ENCODE data around the gene SH2B2.
A peak's percentile ranks its signal among the peaks of the same experiment; 100 is the strongest.

The SH2B2 gene

DNA sequence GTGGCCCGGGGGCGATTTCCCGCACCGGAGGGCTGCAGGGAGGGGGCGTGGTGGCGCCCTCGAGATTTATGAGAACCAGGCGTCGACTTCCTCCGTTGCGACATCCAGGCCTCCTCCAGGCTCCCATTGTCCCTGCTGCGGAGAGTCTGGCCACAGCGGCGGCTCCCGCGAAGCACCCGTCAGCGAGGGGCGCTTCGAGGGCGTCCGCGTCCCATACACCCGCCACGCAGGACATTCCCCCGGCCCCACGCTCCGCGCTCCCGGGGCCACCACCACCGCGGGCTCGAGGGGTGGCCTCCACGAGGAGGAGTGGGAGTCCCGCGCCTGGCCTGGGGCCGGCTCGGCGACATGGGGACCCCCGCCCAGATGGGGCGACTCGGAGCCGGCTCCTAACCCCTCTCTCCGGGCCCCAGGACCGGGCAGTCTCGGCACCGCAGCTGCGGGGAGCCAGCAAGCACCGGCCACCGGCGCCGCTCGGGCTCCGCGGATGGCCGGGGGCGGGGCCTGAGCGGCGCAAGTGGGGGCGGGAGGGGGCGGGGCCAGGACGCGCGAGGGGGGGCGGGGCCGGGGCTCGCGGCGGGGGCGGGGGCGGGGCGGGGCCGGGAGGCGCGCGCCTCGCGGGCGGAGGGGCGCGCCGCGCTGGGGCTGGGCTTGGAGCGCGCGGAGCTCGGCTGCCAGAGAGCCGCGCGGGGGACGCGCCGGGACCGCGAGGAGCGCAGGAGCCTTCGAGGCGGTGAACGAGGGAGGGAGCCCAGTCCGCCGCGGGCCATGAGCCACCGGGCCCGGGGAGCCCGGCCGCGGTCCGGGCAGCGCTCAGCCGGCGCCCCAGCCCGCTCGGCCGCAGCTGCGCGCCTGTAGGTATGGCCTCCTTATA is at the start of gene SH2B2:
Gene SH2B2, plus strand, starts transcription at position 632 of the 874 bp plus-strand sequence. CDS start 13,683 bp downstream, outside the sequence.
- DNase-seq (ENCODE audit: low spot score) = no peak

DNA sequence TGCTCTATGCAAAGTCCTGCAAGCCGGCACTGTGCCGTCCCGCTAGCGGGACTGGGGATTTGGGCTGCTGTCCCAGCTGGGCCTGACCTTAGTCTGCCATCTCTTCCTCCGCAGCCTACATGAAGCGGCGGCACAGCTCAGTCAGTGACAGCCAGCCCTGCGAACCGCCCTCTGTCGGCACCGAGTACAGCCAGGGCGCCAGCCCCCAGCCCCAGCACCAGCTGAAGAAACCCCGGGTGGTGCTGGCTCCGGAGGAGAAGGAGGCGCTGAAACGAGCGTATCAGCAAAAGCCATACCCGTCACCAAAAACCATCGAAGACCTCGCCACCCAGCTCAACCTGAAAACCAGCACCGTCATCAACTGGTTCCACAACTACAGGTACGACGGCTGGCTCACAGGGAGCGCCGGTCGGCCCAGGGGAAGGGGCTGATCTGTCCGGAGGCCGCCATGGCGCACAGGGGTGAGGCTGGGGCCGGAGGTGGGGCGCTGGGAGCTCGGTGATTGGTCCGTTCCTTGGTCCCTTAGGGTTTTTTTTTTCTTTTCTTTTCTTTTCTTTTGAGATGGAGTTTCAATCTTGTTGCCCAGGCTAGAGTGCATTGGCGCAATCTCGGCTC is 47.4 kb upstream of the SH2B2 start:
- no peak for DNase-seq (ENCODE audit: low spot score)

DNA sequence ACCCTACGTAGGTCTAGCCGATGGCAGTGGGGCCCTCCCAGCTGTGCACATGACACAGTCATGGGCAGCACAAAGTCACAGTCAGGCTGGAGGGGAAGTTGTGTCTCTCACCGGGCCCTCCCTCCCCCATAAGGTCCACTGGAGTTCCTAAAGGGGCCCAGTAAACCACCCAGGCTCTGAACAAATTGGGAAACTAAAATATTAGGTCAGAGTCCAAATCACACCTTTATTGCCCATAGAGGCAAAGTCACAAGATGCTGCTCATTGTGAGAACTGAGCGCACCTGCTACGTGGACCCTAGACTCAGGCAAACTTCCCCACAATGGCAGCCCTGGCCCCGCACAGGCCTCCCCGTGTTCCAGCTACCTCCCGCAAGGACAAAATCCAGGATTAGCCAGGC is 45.2 kb upstream of the SH2B2 start:
- DNase-seq (ENCODE audit: low spot score) = no peak

DNA sequence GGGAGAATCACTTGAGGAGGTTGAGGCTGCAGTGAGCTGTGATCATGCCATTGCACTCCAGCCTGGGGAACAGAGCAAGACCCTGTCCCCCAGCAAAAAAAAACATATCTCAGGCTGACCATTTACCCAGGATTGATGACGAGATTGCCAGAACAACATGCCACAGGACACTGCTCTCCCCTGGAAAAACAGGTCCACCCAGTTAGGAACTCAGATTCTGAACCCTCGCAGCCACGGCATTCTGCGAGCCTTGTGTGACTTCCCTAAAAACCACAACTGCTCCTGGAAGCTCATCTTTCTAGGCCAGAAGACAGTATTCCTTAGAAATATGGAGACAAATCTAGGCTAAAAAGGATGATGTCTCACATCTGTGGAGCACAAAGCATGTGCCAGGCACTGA is 42.1 kb upstream of the SH2B2 start:
- DNase-seq (ENCODE audit: low spot score) = no peak

DNA sequence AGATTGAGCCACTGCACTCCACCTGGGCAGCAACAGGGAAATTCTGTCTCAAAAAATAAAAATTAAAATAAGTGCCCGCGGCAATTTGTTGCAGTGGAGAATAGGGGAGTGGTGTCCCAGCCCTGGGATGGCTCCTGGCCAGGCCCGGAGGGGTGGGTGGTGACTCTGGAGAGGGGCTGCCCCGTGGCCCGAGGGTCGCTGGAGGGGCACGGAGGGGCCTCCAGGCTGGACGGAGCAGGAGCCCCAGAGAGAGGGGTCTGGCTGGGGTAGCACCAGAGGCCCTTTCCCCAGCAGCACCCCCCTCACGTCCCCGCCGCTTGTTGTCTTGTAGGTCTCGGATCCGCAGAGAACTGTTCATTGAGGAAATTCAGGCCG is 38.6 kb upstream of the SH2B2 start:
- no peak for DNase-seq (ENCODE audit: low spot score)

DNA sequence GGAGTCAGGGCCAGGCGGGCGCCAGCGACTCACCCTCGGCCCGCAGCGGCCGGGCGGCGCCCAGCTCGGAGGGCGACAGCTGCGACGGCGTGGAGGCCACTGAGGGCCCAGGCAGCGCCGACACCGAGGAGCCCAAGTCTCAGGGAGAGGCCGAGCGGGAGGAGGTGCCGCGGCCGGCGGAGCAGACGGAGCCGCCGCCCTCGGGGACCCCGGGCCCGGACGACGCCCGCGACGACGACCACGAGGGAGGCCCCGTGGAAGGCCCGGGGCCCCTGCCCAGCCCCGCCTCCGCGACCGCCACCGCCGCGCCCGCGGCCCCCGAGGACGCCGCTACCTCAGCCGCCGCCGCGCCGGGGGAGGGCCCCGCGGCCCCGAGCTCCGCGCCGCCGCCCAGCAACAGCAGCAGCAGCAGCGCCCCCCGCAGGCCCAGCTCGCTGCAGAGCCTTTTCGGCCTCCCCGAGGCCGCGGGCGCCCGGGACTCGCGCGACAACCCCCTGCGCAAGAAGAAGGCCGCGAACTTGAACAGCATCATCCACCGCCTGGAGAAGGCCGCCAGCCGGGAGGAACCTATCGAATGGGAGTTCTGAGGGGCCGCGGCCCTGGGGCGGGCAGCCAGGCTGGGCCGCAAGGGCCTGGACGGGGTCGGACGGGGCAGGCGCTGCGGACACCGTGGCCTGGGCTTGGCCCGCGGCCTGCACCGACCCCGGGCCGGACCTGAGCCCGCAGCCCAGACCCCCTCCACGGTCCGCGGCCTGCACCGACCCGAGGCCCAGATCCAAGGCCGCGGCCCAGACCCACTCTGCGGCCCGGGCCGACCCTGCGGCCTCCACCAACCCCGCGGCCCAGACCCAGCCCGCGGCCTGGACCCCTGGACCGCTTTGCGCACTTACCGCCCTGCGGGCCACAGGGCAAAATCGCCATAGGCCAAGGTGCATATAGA is 37.9 kb upstream of the SH2B2 start:
- no peak for DNase-seq (ENCODE audit: low spot score)

DNA sequence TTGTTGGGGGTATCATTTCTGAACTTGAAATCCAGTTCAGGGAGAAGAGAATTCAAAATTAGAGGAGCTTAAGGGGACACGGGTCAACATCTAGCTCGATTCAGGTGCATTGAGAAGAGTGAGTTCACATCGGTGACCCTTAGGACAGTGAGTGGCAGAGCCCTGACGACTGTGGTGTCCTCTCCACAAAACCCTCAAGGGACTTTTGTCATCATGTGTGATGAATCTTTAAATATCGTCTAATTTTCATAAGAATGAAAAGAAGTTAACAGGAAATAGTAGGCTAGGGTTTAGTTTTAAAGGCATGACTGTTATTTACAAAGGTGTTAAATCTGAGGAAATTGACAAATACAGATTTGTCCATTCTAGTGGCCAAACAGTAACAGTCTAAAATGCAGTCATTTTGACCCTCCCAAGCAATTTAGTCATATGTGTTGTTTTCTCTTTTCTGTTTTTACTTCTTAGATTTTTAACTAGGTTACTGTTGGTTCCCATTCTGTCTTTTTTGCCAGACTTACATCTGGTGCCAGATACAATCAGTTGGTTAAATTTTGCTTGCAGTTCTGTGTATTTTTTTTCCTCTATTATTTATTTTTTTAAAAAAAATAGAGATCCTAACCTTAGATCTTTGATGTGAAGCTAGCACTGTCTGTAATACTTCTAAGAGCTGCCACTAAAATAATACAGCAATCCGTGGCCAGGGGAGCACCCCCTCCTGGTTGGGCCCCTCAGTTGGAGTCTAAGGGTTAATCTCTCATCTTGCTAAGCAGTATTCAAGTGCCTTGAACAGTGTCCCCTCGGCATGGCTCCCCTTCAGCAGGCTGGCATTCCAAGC is 34.9 kb upstream of the SH2B2 start:
- DNase-seq (ENCODE audit: low spot score) = no peak

DNA sequence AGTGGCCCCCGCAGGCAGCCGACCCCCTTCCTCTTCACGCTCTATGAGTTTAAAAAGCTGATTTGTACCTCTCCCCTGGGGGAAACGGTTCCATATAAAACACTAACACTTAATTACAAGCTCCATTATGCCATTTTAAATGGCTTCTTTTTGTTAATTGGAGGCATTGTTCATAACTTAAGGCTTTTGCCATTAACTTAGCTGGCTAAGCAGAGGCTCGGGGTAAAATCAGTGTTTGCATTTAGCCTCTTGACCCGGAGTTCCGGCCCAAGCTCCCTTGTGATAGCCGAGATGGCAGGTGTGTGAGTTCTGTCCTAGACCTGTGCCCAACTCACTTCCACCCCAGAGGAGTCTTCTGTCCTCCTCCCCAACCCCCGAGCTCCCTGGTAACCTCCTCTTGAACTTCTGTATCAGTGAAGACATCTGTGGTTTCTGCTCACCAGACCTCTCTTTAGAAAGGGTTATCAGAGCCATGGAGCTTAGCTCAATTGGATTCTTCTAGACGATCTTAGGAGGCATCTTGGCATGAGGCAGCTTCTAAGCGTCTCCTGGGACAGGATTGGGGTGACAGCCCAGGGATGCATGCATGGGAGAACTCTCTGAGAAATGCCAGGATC is 34.2 kb upstream of the SH2B2 start:
- no peak for DNase-seq (ENCODE audit: low spot score)

DNA sequence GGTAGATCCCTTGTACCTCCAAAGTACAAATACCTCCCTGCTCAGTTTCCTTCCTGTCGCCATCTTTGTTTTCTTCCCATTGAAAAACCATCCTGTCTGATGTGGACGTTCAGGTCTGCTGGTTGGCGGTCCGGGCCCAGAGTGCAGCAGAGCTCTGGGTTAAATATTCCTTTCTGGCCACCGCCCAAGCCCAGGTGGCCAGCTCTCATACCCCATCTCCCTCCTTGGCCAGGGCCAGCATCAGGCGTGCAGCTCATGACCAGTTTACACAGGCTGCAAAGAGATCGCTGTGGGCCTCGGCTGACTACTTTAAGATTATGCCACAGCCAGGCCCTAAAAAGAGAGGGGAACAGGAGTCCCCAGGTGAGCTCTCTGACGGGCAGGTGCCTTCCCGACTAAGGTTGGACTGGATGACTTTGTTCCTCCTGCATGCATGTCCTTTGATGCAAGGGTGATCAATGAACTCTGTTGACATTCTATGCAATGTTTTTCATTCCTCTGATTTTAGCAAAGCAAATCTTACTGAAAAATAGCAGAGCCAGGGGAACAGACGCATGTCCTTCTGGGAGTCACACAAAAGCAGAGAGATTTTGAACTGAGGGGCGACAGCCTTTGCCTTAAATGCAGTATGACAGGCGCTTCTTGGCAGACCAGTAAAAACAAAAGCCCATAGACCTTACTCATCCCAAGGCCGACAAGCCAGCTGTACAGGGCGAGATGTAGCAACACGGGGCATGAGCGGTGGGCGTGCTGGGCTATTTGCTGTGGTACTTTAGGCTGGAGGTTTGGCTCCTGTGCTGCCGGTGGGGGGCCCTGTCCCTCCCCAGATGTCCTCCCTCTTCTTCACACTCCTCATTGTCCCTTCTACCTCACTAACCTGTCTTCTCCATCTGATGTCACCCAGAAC is 33.3 kb upstream of the SH2B2 start:
- peak; percentile 60 for DNase-seq (ENCODE audit: low spot score)

DNA sequence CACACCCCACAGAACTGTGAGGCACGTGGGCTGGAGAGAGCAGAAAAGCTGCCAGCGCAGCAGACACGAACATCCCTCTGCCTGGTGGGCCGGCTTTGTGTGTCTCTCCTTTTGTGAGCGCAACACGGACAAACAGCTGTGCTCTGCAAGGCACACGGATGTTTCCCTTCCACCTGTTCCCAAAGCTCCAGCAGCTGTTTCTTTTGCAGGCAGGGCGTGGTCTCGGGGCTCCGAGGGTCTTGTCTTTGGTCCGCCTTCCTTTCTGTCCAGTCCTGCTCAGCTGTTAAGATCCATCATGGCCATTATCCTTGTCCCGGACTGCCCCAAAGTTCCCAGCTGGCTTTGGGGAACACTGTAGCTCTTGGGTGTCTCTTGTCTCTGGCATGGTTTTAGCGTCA is 32.7 kb upstream of the SH2B2 start:
- no peak for DNase-seq (ENCODE audit: low spot score)

DNA sequence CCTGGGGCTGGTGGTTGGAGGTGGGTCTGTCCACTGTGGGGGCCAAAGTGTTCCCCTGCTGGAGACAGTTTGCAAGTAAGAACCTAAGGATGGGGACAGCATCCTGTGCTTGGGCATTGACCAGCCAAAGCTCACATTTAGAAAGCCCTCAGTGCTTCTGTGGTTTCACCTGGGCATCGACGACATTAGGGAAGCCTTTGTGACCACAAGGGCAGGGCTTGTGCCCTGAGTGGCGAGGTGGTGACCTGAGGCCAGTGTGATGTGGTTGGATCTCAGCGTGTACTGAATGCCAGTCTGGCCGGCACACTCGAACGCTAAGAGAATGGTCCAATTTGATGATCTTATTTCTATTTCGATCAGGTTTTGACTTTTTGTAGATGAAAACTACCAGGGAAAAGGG is 32.1 kb upstream of the SH2B2 start:
- no peak for DNase-seq (ENCODE audit: low spot score)

DNA sequence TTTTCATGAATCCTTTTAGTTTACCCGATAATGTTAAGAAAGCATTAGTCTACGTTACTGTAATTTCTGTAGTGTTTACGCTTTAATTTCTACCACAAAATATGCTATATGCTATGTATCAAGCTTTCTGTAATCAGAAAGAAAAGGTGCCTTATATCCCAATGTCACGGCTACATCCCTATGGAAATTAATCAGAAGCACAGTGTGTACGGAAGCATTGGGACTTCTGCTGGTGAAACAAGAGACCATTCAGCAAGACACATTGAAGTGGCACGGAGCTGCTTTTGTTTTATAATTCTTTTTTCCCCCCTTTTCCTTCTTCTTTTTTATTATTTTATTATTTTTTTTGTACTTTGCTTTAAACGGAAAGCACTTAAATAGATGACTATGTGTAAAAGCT is 31.2 kb upstream of the SH2B2 start:
- no peak for DNase-seq (ENCODE audit: low spot score)

DNA sequence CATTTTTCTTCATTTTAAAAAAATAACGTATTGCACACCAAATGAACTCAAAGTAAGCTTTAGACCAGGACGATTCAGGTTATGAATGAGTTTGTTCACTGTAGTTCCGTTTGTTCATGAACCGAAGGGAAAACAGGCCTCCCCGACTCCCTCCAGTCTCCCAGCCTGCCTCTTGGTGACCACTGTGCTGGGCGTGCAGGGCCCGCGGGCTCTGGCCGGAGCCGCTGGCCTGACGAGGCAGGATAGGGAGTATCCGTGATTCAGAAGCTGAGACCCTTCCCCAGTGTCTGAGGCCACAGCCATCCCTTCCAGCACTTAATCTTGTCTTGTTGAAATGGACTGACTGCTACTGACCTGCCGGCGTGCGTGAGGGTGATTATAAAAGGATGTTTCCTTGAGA is 30.8 kb upstream of the SH2B2 start:
- DNase-seq (ENCODE audit: low spot score) = no peak

DNA sequence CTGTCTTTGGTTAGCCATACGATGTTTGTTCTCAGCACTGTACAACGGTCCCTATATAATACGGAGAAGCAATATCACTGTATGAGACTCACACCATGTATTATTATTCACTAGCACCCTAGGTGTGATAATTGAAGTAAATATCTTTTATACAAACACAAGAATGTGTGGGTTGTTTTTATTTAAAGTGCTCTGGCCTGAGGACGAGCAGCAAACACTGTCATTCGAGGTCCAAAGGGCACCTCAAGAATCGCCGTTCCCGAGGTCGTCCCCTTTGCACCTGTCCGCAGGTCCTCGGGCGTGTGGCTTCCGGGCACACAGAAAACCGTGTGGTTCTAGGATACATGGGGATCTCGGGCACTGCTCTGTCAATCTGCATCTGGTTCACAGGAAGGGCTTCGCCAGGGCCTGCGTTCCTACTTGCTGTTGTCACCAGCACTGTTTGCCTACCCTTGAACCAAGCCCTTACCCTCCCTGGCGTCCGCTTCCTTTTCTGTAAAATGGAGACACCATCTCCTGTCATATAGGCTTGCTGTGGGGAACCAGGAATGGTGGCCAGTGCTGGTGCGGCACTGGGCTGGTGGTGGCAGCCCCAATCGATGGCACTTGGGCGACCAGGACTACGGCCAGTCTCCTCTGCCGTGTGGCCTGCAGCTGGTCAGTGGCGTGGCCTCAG is 28.5 kb upstream of the SH2B2 start:
- no peak for DNase-seq (ENCODE audit: low spot score)

DNA sequence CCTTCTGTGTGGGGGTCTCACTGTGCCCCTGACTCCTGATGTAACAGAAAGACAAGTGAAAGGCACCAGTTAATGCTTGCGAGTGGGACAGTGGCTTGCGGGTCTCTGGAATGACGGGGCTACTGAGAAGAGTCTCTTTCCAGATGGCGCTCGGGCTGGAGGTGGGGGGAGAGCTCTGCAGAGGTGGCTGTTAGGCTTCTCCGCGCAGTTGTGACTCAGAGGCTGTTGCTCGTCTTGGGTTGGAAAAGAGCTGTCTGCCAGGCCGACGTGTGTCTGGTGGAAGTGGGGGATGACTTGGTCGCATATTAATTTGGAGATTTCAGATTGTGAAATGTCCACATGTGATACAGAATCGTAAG is 27.9 kb upstream of the SH2B2 start:
- DNase-seq (ENCODE audit: low spot score) = no peak

DNA sequence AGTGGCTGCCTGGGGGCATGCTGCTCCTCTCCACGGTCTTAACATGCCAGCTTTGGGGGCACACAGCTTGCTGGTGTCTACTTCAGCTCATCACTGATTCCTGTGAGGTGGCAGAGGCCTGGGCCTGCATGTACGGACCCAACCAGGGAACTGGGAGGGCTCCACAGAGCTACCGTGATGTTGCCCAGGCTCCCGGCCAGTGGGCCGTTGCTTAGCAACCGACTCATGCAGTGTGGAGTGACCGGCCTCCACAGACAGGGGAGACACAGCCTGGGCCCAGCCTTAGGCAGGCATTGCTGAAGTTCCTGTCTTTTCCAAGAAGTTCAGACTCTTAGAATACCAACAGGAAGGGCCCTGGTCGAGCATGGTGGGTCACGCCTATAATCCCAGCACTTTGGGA is 25.8 kb upstream of the SH2B2 start:
- DNase-seq (ENCODE audit: low spot score) = peak; percentile 91

DNA sequence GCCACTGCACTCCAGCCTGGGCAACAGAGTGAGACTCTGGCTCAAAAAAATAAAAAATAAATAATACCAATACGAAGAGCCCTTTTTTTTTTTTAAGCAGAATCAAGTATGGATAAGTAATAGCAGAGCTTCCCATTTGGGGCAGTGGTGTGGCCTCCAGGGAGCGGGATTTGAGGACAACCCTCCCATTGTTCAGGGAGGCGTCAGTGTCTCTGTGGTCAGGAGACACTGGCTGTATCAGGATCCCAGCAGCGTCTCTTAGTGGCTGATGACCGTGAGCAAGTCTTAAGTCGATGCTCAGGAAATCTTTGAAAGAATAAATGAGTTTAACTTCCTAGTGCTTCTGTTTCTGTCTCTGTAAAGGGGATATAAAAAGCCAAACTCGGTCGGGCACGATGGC is 25.2 kb upstream of the SH2B2 start:
- no peak for DNase-seq (ENCODE audit: low spot score)

DNA sequence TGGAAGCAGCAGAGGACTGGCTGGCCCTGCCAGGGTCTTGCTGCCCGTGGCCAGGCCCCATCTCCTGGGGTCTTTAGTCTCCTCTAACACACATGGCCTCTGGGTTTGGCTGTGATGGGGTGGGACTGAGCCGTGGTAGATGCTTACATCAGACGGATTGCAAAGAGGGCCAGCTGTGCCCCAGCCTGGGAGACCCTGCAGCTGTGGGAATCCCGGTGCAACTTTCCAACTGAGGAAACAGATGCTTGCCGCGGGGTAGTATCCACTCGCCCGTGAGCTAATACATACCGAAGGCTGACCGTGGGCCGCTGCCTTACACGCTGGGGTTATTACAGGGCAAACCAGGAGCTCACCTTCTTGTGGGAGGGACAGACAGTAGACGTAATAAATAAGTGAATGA is 24.1 kb upstream of the SH2B2 start:
- DNase-seq (ENCODE audit: low spot score) = no peak

DNA sequence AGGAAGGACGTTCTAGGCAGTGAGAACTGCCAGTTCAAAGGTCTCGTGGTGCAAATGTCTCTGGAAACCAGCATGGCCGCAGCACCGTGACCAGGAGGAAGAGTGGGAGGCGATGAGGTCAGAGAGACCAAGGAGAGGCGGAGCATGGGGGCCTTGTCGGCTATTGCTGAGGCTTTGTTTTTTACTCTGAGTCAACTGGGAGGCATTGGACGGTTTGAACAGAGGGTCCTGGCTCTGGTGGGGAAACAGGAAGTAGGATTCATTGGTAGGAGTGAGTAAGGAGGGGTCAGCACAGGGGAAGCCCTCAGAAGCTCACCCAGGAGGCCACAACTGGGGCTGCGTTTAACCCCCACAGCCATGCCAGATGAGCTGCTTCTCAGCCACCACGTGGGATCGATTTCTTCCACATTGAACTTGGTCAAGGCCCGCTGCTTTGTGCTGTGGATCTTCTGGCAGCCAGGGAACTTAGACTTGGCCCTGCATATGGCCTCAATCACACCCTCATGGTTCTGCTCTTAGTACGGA is 22.2 kb upstream of the SH2B2 start:
- no peak for DNase-seq (ENCODE audit: low spot score)
